HEK293 (cell line): ENCODE data around the gene ALKAL2.

Experiments
- CTCF ChIA-PET: fragments of 350-600 bp; formaldehyde crosslinking; extraction: SDS; loops from one replicate; lab custom pipeline; 2021; ENCODE audit warnings: antibody characterized with exemption; lab: Yijun Ruan, JAX
- POLR2A ChIA-PET: fragments of 300-600 bp; formaldehyde crosslinking; extraction: SDS; loops from one replicate; lab custom pipeline; 2020; ENCODE audit warnings: antibody characterized with exemption, inconsistent platforms; lab: Yijun Ruan, JAX
- H3K27ac ChIP-seq: fragments of 200-500 bp; sonication (Bioruptor generic); 2 replicates; pipeline ENCODE4 v1.5.1; 2014; ENCODE audit warnings: low read depth, low read length, control low read depth, inconsistent platforms; ENCODE audit errors: extremely low read depth
- H3K36me3 ChIP-seq, 2 experiments: fragments of 200-500 bp in 1 of 2; sonication (Bioruptor generic) in 1 of 2; 1 replicate in 1 of 2; 2 replicates in 1 of 2; pipeline ENCODE4 v1.5.1; 2014 to 2017; ENCODE audit warnings: inconsistent platforms in 2 of 2, low read length in 2 of 2; ENCODE audit not compliant: control insufficient read depth in 2 of 2, insufficient read depth in 1 of 2
- H3K4me1 ChIP-seq: fragments of 200-500 bp; sonication (Bioruptor generic); 2 replicates; pipeline ENCODE4 v1.5.1; 2014; ENCODE audit warnings: mild to moderate bottlenecking, low read length, inconsistent platforms; ENCODE audit not compliant: control insufficient read depth, insufficient read depth
- H3K4me3 ChIP-seq: 2 replicates; pipeline ENCODE4 v1.5.1; 2011; ENCODE audit warnings: low read depth, mild to moderate bottlenecking, control low read depth, low read length, moderate library complexity
- H3K9me3 ChIP-seq: fragments of 200-500 bp; sonication (Bioruptor generic); 2 replicates; pipeline ENCODE4 v1.5.1; 2014; ENCODE audit warnings: low read depth, low read length, inconsistent platforms; ENCODE audit not compliant: control insufficient read depth, insufficient read depth
- BCL11A ChIP-seq: fragments of 450-650 bp; formaldehyde crosslinking; IDR thresholded peaks from 2 replicates; pipeline ENCODE4 v1.5.1; 2016; ENCODE audit warnings: low read depth, missing biosample characterization, missing genetic modification characterization
- KLF10 ChIP-seq: fragments of 450-650 bp; IDR thresholded peaks from 2 replicates; pipeline ENCODE4 v1.5.1; 2018; ENCODE audit warnings: missing biosample characterization, mild to moderate bottlenecking, missing genetic modification characterization
- KLF17 ChIP-seq: fragments of 450-650 bp; formaldehyde crosslinking; IDR thresholded peaks from 2 replicates; pipeline ENCODE4 v1.5.1; 2016; ENCODE audit warnings: missing biosample characterization, missing genetic modification characterization
- REPIN1 ChIP-seq: fragments of 450-650 bp; formaldehyde crosslinking; IDR thresholded peaks from 2 replicates; pipeline ENCODE4 v1.5.1; 2017; ENCODE audit warnings: missing biosample characterization, missing genetic modification characterization, low read depth
- YY2 ChIP-seq: fragments of 450-650 bp; formaldehyde crosslinking; IDR thresholded peaks from 2 replicates; pipeline ENCODE4 v1.5.1; 2016; ENCODE audit warnings: missing biosample characterization, missing genetic modification characterization
- ZBTB17 ChIP-seq: fragments of 450-650 bp; formaldehyde crosslinking; IDR thresholded peaks from 2 replicates; pipeline ENCODE4 v1.5.1; 2016; ENCODE audit warnings: missing biosample characterization, missing genetic modification characterization
- ZBTB20 ChIP-seq: fragments of 450-650 bp; formaldehyde crosslinking; IDR thresholded peaks from 2 replicates; pipeline ENCODE4 v1.5.1; 2016; ENCODE audit warnings: missing biosample characterization, missing genetic modification characterization
- ZBTB26 ChIP-seq: fragments of 450-650 bp; formaldehyde crosslinking; optimal IDR thresholded peaks from 2 replicates; pipeline ENCODE3; 2016; ENCODE audit warnings: missing biosample characterization, mild to moderate bottlenecking, missing genetic modification characterization
- ZIC2 ChIP-seq: fragments of 450-650 bp; formaldehyde crosslinking; IDR thresholded peaks from 2 replicates; pipeline ENCODE4 v1.5.1; 2016; ENCODE audit warnings: missing biosample characterization, missing genetic modification characterization
- ZNF112 ChIP-seq: fragments of 450-650 bp; formaldehyde crosslinking; IDR thresholded peaks from 2 replicates; pipeline ENCODE4 v1.5.0; 2017; ENCODE audit warnings: missing biosample characterization, missing genetic modification characterization
- ZNF211 ChIP-seq: fragments of 450-650 bp; formaldehyde crosslinking; IDR thresholded peaks from 2 replicates; pipeline ENCODE4 v1.5.1; 2016; ENCODE audit warnings: low read depth, missing biosample characterization, missing genetic modification characterization
- ZNF221 ChIP-seq: fragments of 450-650 bp; formaldehyde crosslinking; IDR thresholded peaks from 2 replicates; pipeline ENCODE4 v1.5.1; 2017; ENCODE audit warnings: missing biosample characterization, missing genetic modification characterization, borderline replicate concordance
- ZNF311 ChIP-seq: fragments of 450-650 bp; formaldehyde crosslinking; IDR thresholded peaks from 2 replicates; pipeline ENCODE4 v1.5.1; 2017; ENCODE audit warnings: missing biosample characterization, missing genetic modification characterization, borderline replicate concordance
- ZNF341 ChIP-seq: fragments of 450-650 bp; formaldehyde crosslinking; IDR thresholded peaks from 2 replicates; pipeline ENCODE4; 2016; ENCODE audit warnings: low read depth, missing biosample characterization, missing genetic modification characterization
- ZNF362 ChIP-seq: fragments of 450-650 bp; formaldehyde crosslinking; IDR thresholded peaks from 2 replicates; pipeline ENCODE4 v1.5.1; 2016; ENCODE audit warnings: missing biosample characterization, missing genetic modification characterization
- ZNF366 ChIP-seq: fragments of 450-650 bp; formaldehyde crosslinking; conservative IDR thresholded peaks from 2 replicates; pipeline ENCODE4 v1.5.1; 2016; ENCODE audit warnings: missing biosample characterization, missing genetic modification characterization
- ZNF404 ChIP-seq: fragments of 450-650 bp; formaldehyde crosslinking; IDR thresholded peaks from 2 replicates; pipeline ENCODE4 v1.5.1; 2017; ENCODE audit warnings: missing biosample characterization, missing genetic modification characterization
- ZNF48 ChIP-seq: fragments of 450-650 bp; formaldehyde crosslinking; IDR thresholded peaks from 2 replicates; pipeline ENCODE4 v1.5.1; 2016; ENCODE audit warnings: missing biosample characterization, missing genetic modification characterization
- ZNF488 ChIP-seq: fragments of 450-650 bp; formaldehyde crosslinking; IDR thresholded peaks from 2 replicates; pipeline ENCODE4 v1.5.1; 2016; ENCODE audit warnings: missing biosample characterization, missing genetic modification characterization
- ZNF501 ChIP-seq: fragments of 450-650 bp; formaldehyde crosslinking; IDR thresholded peaks from 2 replicates; pipeline ENCODE4 v1.5.1; 2016; ENCODE audit warnings: missing biosample characterization, missing genetic modification characterization
- ZNF510 ChIP-seq: fragments of 450-650 bp; formaldehyde crosslinking; IDR thresholded peaks from 2 replicates; pipeline ENCODE4 v1.5.1; 2018; ENCODE audit warnings: mild to moderate bottlenecking, missing genetic modification characterization, missing biosample characterization; ENCODE audit not compliant: insufficient replicate concordance
- ZNF518A ChIP-seq: fragments of 450-650 bp; formaldehyde crosslinking; conservative IDR thresholded peaks from 2 replicates; pipeline ENCODE4 v1.5.1; 2016; ENCODE audit warnings: low read depth, missing biosample characterization, missing genetic modification characterization
- ZNF585B ChIP-seq: fragments of 450-650 bp; formaldehyde crosslinking; IDR thresholded peaks from 2 replicates; pipeline ENCODE4 v1.5.1; 2016; ENCODE audit warnings: missing biosample characterization, missing genetic modification characterization
- ZNF777 ChIP-seq: fragments of 450-650 bp; formaldehyde crosslinking; IDR thresholded peaks from 2 replicates; pipeline ENCODE4 v1.5.1; 2017; ENCODE audit warnings: missing biosample characterization, missing genetic modification characterization, borderline replicate concordance
- ZNF837 ChIP-seq: fragments of 450-650 bp; formaldehyde crosslinking; IDR thresholded peaks from 2 replicates; pipeline ENCODE4 v1.5.1; 2016; ENCODE audit warnings: missing biosample characterization, missing genetic modification characterization
- ZSCAN18 ChIP-seq: fragments of 450-650 bp; formaldehyde crosslinking; IDR thresholded peaks from 2 replicates; pipeline ENCODE4 v1.5.1; 2016; ENCODE audit warnings: missing biosample characterization, missing genetic modification characterization
- ZXDB ChIP-seq: fragments of 450-650 bp; formaldehyde crosslinking; IDR thresholded peaks from 2 replicates; pipeline ENCODE4 v1.5.1; 2016; ENCODE audit warnings: missing biosample characterization, missing genetic modification characterization

The ALKAL2 gene

GRCh38 chr2:234421-234820 lies 53.5 kb downstream of the ALKAL2 start:
- POLR2A ChIA-PET, result no interaction called here
- Histone ChIP-seq H3K4me3 (no peak overlapping the region), H3K27ac (no peak overlapping the region), H3K4me1 (no peaks in the 10 kb centered on the region), H3K9me3 (no peaks in the 10 kb centered on the region), H3K36me3 (peaks cover 0 to 3% of the 10 kb centered on the region in 2 experiments; a peak in 1 of 3 replicates)
- CTCF ChIA-PET, result interaction anchor here (0.5 kb wide), 1 partner anchor 402 kb away, joined by 3 read pairs; no protein-coding TSS in a partner anchor
- TF ChIP-seq ZNF362 (no peak), ZNF518A (no peak), ZBTB20 (no peak), ZNF501 (tag by site-specific recombination) (no peak), ZBTB26 (tag by site-specific recombination) (no peak), ZXDB (tag by site-specific recombination) (no peak), ZNF510 (no peak), ZNF837 (tag by site-specific recombination) (no peak), ZNF211 (tag by site-specific recombination) (no peak), ZNF341 (tag by site-specific recombination) (no peak), ZIC2 (tag by site-specific recombination) (no peak), ZNF48 (tag by site-specific recombination) (no peak), YY2 (tag by site-specific recombination) (no peak), ZNF366 (tag by site-specific recombination) (no peak), KLF10 (tag by site-specific recombination) (no peak), REPIN1 (tag by site-specific recombination) (no peak), ZNF311 (tag by site-specific recombination) (no peak), BCL11A (tag by site-specific recombination) (no peak), ZNF221 (tag by site-specific recombination) (no peak), ZNF777 (tag by site-specific recombination) (no peak)

- H3K36me3 ChIP-seq, result peaks cover 0 to 3% of the 10 kb centered on the region in 2 experiments; a peak in 1 of 3 replicates
- CTCF ChIA-PET, result interaction anchor here (0.6 kb wide), 1 partner anchor 164 kb away, joined by 4 read pairs; no protein-coding TSS in a partner anchor
- POLR2A ChIA-PET, result no interaction called here
- H3K27ac ChIP-seq, result no peak overlapping the region
- H3K4me1 ChIP-seq, result no peaks in the 10 kb centered on the region
- H3K9me3 ChIP-seq, result no peaks in the 10 kb centered on the region
- H3K4me3 ChIP-seq, result no peak overlapping the region
- TF ChIP-seq ZNF112 (tag by site-specific recombination) (no peak), KLF17 (tag by site-specific recombination) (no peak), ZNF585B (no peak), ZNF837 (tag by site-specific recombination) (no peak), ZNF404 (tag by site-specific recombination) (no peak), ZNF488 (no peak), ZBTB17 (tag by site-specific recombination) (no peak), ZSCAN18 (tag by site-specific recombination) (no peak), KLF10 (tag by site-specific recombination) (no peak)
These were observed 54.9 kb downstream of the ALKAL2 start for GRCh38 chr2:233030-233429.
